Parathyroid adenoma (tissue), 2 donors: ENCODE results near the gene TNXB.

Experiments used
- H2AFZ ChIP-seq: fragments of 300-600 bp; sonication (generic); one replicate; pipeline ENCODE4 v1.7.0; 2017; ENCODE audit warnings: antibody characterized with exemption, mild to moderate bottlenecking
- H3K27ac ChIP-seq: fragments of 300-600 bp; sonication (generic); one replicate; pipeline ENCODE4 v1.7.0; 2017
- H3K27me3 ChIP-seq: fragments of 300-600 bp; sonication (generic); one replicate; pipeline ENCODE4 v1.7.0; 2017; ENCODE audit warnings: low read length; ENCODE audit not compliant: control insufficient read depth, insufficient read depth
- H3K36me3 ChIP-seq: fragments of 300-600 bp; sonication (generic); one replicate; pipeline ENCODE4 v1.7.0; 2017; ENCODE audit warnings: low read length; ENCODE audit not compliant: control insufficient read depth, insufficient read depth
- H3K4me1 ChIP-seq: fragments of 300-600 bp; sonication (generic); one replicate; pipeline ENCODE4 v1.7.0; 2017; ENCODE audit warnings: control low read depth
- H3K4me2 ChIP-seq: fragments of 300-600 bp; sonication (generic); one replicate; pipeline ENCODE4 v1.7.0; 2017; ENCODE audit warnings: low read length
- H3K4me3 ChIP-seq: fragments of 300-600 bp; sonication (generic); one replicate; pipeline ENCODE4 v1.7.0; 2017; ENCODE audit warnings: low read depth, low read length
- H3K79me2 ChIP-seq: fragments of 300-600 bp; sonication (generic); one replicate; pipeline ENCODE4 v1.7.0; 2017; ENCODE audit warnings: control low read depth
- H3K9ac ChIP-seq: fragments of 300-600 bp; sonication (generic); one replicate; pipeline ENCODE4 v1.7.0; 2017; ENCODE audit warnings: mild to moderate bottlenecking
- H3K9me3 ChIP-seq: fragments of 300-600 bp; sonication (generic); one replicate; pipeline ENCODE4 v1.7.0; 2017; ENCODE audit warnings: low read length; ENCODE audit not compliant: control insufficient read depth
- TF ChIP-seq, protein P1 (sequence below): fragments of 300-600 bp; sonication (generic); IDR thresholded peaks from one replicate; pipeline ENCODE4 v1.7.0; 2017; ENCODE audit warnings: antibody characterized with exemption, mild to moderate bottlenecking
- donor health status: primary hyperparathyroidism.

The TNXB gene

DNA sequence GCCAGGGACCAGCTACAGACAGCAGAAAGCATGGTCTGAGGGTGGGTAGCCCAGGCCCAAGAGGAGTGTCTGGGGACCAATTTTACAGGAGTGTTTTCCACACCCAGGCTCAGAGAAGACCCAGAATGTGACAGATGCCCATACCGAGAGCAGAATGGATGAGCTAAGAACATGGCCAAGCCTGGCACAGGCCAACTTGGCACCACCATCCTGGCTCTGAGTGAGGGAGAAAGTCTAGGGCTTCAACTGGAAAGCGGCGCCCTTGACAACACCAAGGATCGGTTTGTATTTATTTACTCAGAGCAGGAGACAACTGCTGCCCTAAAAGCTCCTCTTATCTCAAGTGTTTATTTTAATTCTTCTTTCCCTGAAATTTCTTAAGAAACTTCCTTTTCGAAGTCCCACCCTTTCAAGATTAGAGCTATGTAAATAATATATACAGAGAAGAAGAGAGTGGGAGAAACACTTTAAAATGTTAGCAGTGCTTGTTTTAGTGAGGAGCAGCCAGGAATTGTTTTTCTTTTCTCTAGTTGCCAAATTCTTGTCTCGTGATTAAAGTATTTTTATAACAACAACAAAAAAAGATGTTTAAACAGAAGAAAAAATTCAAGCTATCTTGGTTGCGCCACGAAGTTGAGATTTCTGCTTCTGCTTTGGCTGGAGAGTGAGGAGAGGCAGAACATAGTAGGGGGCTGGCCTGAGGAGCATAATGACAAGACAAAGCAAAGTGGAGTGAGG lies 16.2 kb downstream of the TNXB start:
- H3K4me1 ChIP-seq, result peaks cover 6% of the 10 kb centered on the region
- H3K9me3 ChIP-seq, result no peaks in the 10 kb centered on the region
- H3K79me2 ChIP-seq, result no peaks in the 10 kb centered on the region
- peaks cover 2% of the 10 kb centered on the region for H3K27me3 ChIP-seq
- H3K36me3 ChIP-seq, result no peaks in the 10 kb centered on the region
- no peak overlapping the region for H3K27ac ChIP-seq
- no peak overlapping the region for H3K4me3 ChIP-seq
- TF ChIP-seq, protein P1, sequence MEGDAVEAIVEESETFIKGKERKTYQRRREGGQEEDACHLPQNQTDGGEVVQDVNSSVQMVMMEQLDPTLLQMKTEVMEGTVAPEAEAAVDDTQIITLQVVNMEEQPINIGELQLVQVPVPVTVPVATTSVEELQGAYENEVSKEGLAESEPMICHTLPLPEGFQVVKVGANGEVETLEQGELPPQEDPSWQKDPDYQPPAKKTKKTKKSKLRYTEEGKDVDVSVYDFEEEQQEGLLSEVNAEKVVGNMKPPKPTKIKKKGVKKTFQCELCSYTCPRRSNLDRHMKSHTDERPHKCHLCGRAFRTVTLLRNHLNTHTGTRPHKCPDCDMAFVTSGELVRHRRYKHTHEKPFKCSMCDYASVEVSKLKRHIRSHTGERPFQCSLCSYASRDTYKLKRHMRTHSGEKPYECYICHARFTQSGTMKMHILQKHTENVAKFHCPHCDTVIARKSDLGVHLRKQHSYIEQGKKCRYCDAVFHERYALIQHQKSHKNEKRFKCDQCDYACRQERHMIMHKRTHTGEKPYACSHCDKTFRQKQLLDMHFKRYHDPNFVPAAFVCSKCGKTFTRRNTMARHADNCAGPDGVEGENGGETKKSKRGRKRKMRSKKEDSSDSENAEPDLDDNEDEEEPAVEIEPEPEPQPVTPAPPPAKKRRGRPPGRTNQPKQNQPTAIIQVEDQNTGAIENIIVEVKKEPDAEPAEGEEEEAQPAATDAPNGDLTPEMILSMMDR, result no peak
- no peak overlapping the region for H2AFZ ChIP-seq
- H3K9ac ChIP-seq, result no peak overlapping the region
- H3K4me2 ChIP-seq, result no peak overlapping the region

DNA sequence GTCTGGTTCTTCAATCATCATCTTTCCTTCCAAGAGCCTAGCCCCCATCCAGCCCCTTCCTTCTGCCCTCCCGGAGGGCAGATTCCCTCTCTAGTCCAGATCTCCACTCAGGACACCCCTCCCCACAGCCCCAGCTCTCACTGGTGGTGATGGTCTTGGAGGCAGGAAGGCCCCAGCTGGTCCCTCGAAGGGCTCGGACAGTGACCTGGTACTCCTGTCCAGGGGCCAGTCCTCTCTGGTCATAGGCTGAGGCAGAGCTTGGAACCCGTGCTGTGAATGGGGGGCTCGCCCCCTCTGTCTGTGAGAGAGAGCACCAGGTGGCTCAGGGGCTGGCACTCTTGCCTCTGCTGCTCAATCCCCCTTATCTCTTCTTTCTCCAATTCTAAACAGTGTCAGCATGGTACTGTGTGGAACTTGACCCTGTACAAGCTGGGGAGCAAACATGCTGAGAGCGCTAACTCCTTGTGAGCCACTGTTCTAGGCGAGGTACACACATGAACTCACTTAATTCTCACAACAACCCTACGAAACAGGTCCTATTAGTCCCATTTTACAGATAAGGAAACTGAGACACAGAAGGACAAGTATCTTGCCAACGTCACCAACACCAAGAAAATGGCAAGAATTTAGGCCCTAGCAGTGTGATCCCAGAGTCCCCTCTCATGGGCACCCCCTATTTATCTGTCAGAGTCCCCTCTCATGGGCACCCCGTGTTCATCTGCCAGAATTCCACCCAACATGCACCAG lies 19.9 kb downstream of the TNXB start:
- H3K9ac ChIP-seq, result no peak overlapping the region
- TF ChIP-seq, protein P1, result no peak
- H3K27ac ChIP-seq, result no peak overlapping the region
- H3K4me1 ChIP-seq, result no peaks in the 10 kb centered on the region
- no peak overlapping the region for H2AFZ ChIP-seq
- no peaks in the 10 kb centered on the region for H3K36me3 ChIP-seq
- no peak overlapping the region for H3K4me3 ChIP-seq
- H3K79me2 ChIP-seq, result no peaks in the 10 kb centered on the region
- H3K4me2 ChIP-seq, result no peak overlapping the region
- H3K27me3 ChIP-seq, result no peaks in the 10 kb centered on the region
- H3K9me3 ChIP-seq, result no peaks in the 10 kb centered on the region

DNA sequence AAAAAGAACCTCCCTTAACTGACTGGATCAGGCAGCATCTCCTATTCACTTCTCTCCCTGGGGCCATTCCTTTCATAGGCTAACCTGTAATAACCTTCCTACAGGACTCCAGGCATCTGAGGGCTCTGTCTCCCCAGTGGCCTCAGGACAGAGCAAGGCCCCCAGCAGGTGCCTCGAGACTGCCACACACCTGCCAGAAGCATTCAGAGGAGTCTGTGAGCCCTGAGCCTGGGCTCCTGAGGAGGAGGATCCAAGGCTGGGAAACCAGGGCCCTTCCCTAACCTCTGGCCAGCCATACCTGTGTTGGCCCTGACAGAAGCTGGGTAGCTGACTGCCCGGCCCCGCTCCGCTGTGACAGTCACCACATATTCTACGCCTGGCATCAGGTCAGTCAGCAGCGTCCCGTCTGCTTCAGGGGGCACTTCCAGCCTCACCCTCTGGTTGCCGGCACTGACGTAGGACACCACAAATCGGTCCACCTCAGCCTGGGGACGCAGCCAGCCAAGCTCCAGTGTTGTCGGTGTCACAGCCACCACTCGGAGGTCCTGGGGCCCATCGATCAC lies 20.6 kb downstream of the TNXB start:
- Histone ChIP-seq H3K9me3 (no peaks in the 10 kb centered on the region), H3K4me2 (no peak overlapping the region), H2AFZ (no peak overlapping the region), H3K79me2 (no peaks in the 10 kb centered on the region), H3K9ac (no peak overlapping the region), H3K27ac (no peak overlapping the region), H3K36me3 (no peaks in the 10 kb centered on the region), H3K27me3 (no peaks in the 10 kb centered on the region), H3K4me1 (no peaks in the 10 kb centered on the region), H3K4me3 (no peak overlapping the region)
- TF ChIP-seq, protein P1, result no peak

DNA sequence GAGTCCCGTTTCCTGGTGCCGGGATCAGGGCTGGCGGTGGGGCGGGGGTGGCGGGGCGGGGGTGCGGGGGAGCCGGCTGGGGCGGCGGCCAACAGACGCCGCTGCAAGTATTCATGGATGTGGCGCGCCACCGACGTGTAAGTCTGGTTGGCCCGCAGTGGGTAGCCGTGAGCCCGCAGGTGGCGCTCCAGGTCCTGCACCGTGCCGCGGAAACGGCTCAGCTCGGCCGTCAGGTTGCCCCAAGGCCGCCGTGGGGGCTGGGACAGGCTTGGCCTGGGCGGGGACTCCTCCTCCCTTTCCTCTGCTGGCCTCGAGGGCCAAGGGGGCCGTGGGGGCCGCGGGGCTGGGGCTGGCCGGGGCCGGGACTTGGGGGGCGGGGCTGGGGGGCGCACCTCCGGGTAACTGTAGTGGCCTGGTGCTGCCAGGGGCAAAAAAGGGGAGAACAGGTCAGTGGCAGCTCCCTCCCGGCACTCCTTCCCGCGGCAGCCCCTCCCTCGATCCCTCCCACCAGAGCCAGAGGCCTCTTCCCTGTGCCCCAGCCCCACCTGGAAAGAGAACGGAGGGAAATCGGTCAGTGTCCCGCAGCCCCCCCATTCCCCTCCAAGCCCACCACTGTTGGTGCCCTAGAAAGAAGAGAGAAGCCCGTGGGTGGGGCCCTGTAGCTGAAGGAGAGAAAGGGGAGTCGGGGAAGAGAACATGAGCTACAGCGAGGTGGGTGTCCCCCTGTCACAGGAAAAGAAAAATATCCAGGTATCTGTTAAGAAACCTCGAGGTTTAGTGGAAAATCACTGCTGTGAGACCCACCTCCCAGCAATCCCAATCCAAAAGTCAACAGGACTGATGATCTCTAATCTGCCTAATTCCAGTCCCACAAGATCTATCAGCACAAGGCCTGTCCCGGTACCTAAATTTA lies 21.3 kb downstream of the TNXB start:
- H3K27me3 ChIP-seq, result no peaks in the 10 kb centered on the region
- peak overlapping the region; percentile 60 for H2AFZ ChIP-seq
- no peak overlapping the region for H3K27ac ChIP-seq
- TF ChIP-seq, protein P1, result peak; percentile 37
- no peak overlapping the region for H3K4me2 ChIP-seq
- no peaks in the 10 kb centered on the region for H3K79me2 ChIP-seq
- no peaks in the 10 kb centered on the region for H3K9me3 ChIP-seq
- H3K4me1 ChIP-seq, result no peaks in the 10 kb centered on the region
- H3K4me3 ChIP-seq, result no peak overlapping the region
- H3K9ac ChIP-seq, result no peak overlapping the region
- H3K36me3 ChIP-seq, result no peaks in the 10 kb centered on the region
